DOHH2 (cell line): ENCODE data around the gene UNC79.

Experiments
- H3F3A ChIP-seq: fragments of 200-600 bp; sonication (generic), shearing (Covaris generic); 2 replicates; pipeline ENCODE4 v1.6.0; 2016; ENCODE audit warnings: antibody characterized with exemption, mild to moderate bottlenecking; ENCODE audit not compliant: control insufficient read depth, insufficient read depth
- H3K27ac ChIP-seq: fragments of 200-600 bp; sonication (generic); 2 replicates; pipeline ENCODE4 v1.5.1; 2014; ENCODE audit warnings: low read depth, mild to moderate bottlenecking, low read length, moderate library complexity
- H3K27me3 ChIP-seq: fragments of 200-600 bp; sonication (generic); 2 replicates; pipeline ENCODE4 v1.6.1; 2014; ENCODE audit warnings: mild to moderate bottlenecking, low read length, mixed read lengths; ENCODE audit not compliant: control insufficient read depth
- H3K36me3 ChIP-seq: fragments of 200-600 bp; sonication (generic); 2 replicates; pipeline ENCODE4 v1.6.1; 2014; ENCODE audit warnings: mild to moderate bottlenecking, low read length, moderate library complexity, mixed read lengths; ENCODE audit not compliant: control insufficient read depth
- H3K4me1 ChIP-seq: fragments of 200-600 bp; sonication (generic); 2 replicates; pipeline ENCODE4 v1.6.1; 2014; ENCODE audit warnings: mild to moderate bottlenecking, low read length, mixed read lengths; ENCODE audit not compliant: control insufficient read depth
- H3K4me2 ChIP-seq: fragments of 200-600 bp; sonication (generic); 2 replicates; pipeline ENCODE4 v1.6.0; 2014; ENCODE audit warnings: mild to moderate bottlenecking, low read length, moderate library complexity
- H3K4me3 ChIP-seq: fragments of 200-600 bp; sonication (generic); 2 replicates; pipeline ENCODE4 v1.5.1; 2014; ENCODE audit warnings: mild to moderate bottlenecking, low read length, mixed read lengths
- H3K79me2 ChIP-seq: fragments of 200-600 bp; sonication (generic); 2 replicates; pipeline ENCODE4 v1.6.1; 2014; ENCODE audit warnings: mild to moderate bottlenecking, low read length, mixed read lengths; ENCODE audit not compliant: control insufficient read depth
- H3K9me2 ChIP-seq: fragments of 200-600 bp; sonication (generic); replicated peaks from 2 replicates; pipeline ENCODE4 v1.6.1; 2014; ENCODE audit warnings: mild to moderate bottlenecking, low read length, mixed read lengths; ENCODE audit not compliant: control insufficient read depth
- H3K9me3 ChIP-seq: fragments of 200-600 bp; sonication (generic); 2 replicates; pipeline ENCODE4 v1.6.1; 2014; ENCODE audit warnings: antibody characterized with exemption, low read length, mixed read lengths; ENCODE audit not compliant: control insufficient read depth, insufficient read depth
- H4K20me1 ChIP-seq: fragments of 200-600 bp; sonication (generic); 2 replicates; pipeline ENCODE4 v1.6.0; 2014; ENCODE audit warnings: low read depth, mild to moderate bottlenecking, antibody characterized with exemption, low read length, moderate library complexity; ENCODE audit not compliant: control insufficient read depth, insufficient read depth
- CTCF ChIP-seq: fragments of 200-600 bp; sonication (generic); IDR thresholded peaks from one replicate; pipeline ENCODE4 v1.5.1; 2014; ENCODE audit warnings: antibody characterized with exemption, mild to moderate bottlenecking, low read depth, low read length; ENCODE audit not compliant: poor library complexity, severe bottlenecking
- EZH2phosphoT487 ChIP-seq: fragments of 200-600 bp; sonication (generic); IDR thresholded peaks from 2 replicates; pipeline ENCODE4 v1.6.1; 2017; ENCODE audit warnings: borderline replicate concordance, mild to moderate bottlenecking, antibody characterized with exemption, low read length, moderate library complexity, mixed read lengths

Gene UNC79

DNA sequence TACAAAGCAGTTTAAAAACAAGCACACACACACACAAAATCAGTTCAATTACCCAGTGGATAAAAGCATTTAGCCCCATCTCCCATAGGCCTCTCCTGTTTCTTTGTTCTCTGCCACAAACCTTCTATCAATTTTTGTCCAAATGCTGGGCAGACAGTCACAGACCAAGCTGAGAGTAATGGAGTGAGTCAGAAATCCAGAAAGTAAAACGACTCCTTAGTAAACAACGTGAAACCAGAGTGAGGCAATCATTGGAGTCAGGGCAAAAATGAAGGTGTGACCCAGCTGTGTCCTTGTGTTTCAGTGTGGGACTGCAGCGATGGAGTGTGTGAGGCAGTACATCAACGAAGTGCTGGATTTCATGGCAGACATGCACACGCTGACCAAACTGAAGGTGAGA is 255.5 kb downstream of the UNC79 start:
- Histone ChIP-seq H3K36me3 (no peaks in the 10 kb centered on the region), H3K9me2 (no peaks in the 10 kb centered on the region), H3K4me3 (no peak overlapping the region), H3K4me2 (no peak overlapping the region), H3K4me1 (no peaks in the 10 kb centered on the region), H3K27ac (no peak overlapping the region), H3K79me2 (no peaks in the 10 kb centered on the region), H3K27me3 (0 out of 2 replicates have a peak, but pooled peaks cover 4% of the 10 kb centered on the region), H3K9me3 (peaks cover 5% of the 10 kb centered on the region), H3F3A (no peaks in the 10 kb centered on the region), H4K20me1 (no peaks in the 10 kb centered on the region)
- TF ChIP-seq CTCF (no peak), EZH2phosphoT487 (no peak)

GRCh38 chr14:93688239-93688666 is 257.5 kb downstream of the UNC79 start:
- no peaks in the 10 kb centered on the region for H3K79me2 ChIP-seq
- H3K9me3 ChIP-seq = peaks cover 2% of the 10 kb centered on the region
- 0 out of 2 replicates have a peak, but pooled peaks cover 4% of the 10 kb centered on the region for H3K27me3 ChIP-seq
- no peak overlapping the region for H3K4me3 ChIP-seq
- H3K27ac ChIP-seq = no peak overlapping the region
- no peaks in the 10 kb centered on the region for H3K9me2 ChIP-seq
- H3K36me3 ChIP-seq = no peaks in the 10 kb centered on the region
- no peaks in the 10 kb centered on the region for H3F3A ChIP-seq
- no peaks in the 10 kb centered on the region for H3K4me1 ChIP-seq
- no peak for TF ChIP-seq EZH2phosphoT487
- TF ChIP-seq CTCF = no peak
- H4K20me1 ChIP-seq = no peaks in the 10 kb centered on the region
- no peak overlapping the region for H3K4me2 ChIP-seq

DNA sequence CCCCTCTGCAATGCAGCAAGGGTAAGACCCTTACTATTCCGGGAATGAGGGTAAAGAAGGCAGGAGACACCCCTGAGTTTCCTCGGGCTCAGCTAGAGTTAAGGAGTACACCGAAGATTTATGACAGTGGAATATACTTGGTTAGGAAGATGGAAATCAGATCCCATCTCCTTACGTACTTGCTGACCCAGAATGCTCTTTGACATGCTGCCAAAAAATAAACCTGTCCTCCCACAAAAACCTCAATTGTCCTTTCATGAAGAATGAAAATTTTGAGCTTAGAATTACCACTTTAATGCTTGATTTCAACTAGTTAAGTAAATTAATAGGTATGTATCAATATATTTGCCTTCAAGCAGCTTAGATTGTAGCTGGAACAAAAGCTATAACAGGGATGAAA is 258.1 kb downstream of the UNC79 start:
- H3F3A ChIP-seq = no peaks in the 10 kb centered on the region
- no peak for TF ChIP-seq EZH2phosphoT487
- TF ChIP-seq CTCF = no peak
- no peak overlapping the region for H3K27ac ChIP-seq
- H3K4me3 ChIP-seq = no peak overlapping the region
- no peaks in the 10 kb centered on the region for H4K20me1 ChIP-seq
- no peak overlapping the region for H3K4me2 ChIP-seq
- H3K36me3 ChIP-seq = no peaks in the 10 kb centered on the region
- no peaks in the 10 kb centered on the region for H3K9me2 ChIP-seq
- H3K27me3 ChIP-seq = 0 out of 2 replicates have a peak, but pooled peaks cover 4% of the 10 kb centered on the region
- H3K79me2 ChIP-seq = no peaks in the 10 kb centered on the region
- H3K4me1 ChIP-seq = no peaks in the 10 kb centered on the region
- H3K9me3 ChIP-seq = no peaks in the 10 kb centered on the region
